GM18526 (cell line): Measurements from ENCODE around the gene MIS18BP1.

ENCODE experiments used
- POLR2A ChIP-seq: IDR thresholded peaks from 3 replicates; pipeline ENCODE4 v1.6.1; 2011; ENCODE audit not compliant: insufficient read length; ENCODE audit errors: extremely low read depth

The MIS18BP1 gene

GRCh38 chr14:45249856-45250575 is 3.0 kb downstream of the MIS18BP1 start:
- no peak for TF ChIP-seq POLR2A

GRCh38 chr14:45247427-45247826 is 5.6 kb downstream of the MIS18BP1 start:
- TF ChIP-seq POLR2A, result no peak

GRCh38 chr14:45246691-45247090 is 6.3 kb downstream of the MIS18BP1 start:
- TF ChIP-seq POLR2A, result no peak

- TF ChIP-seq POLR2A, result no peak
Observed at GRCh38 chr14:45246151-45246550, 6.9 kb downstream of the MIS18BP1 start.

GRCh38 chr14:45242706-45243105 is 10.3 kb downstream of the MIS18BP1 start:
- TF ChIP-seq POLR2A, result no peak

- TF ChIP-seq POLR2A, result no peak
Observed at GRCh38 chr14:45238988-45239387, 14.0 kb downstream of the MIS18BP1 start.

GRCh38 chr14:45227566-45227965 is 25.4 kb downstream of the MIS18BP1 start:
- TF ChIP-seq POLR2A, result no peak

- no peak for TF ChIP-seq POLR2A
Observed at GRCh38 chr14:45222485-45223262, 30.3 kb downstream of the MIS18BP1 start.

- no peak for TF ChIP-seq POLR2A
Observed at GRCh38 chr14:45212231-45212630, 40.8 kb downstream of the MIS18BP1 start.

GRCh38 chr14:45211295-45211694 is 41.7 kb downstream of the MIS18BP1 start:
- TF ChIP-seq POLR2A, result no peak

GRCh38 chr14:45210159-45210558 is 42.8 kb downstream of the MIS18BP1 start:
- no peak for TF ChIP-seq POLR2A

- no peak for TF ChIP-seq POLR2A
Observed at GRCh38 chr14:45204241-45204640, 48.8 kb downstream of the MIS18BP1 start.

GRCh38 chr14:45201905-45202304 is 51.1 kb downstream of the MIS18BP1 start:
- no peak for TF ChIP-seq POLR2A

- no peak for TF ChIP-seq POLR2A
Observed at GRCh38 chr14:45199230-45199629, 53.8 kb downstream of the MIS18BP1 start.

- TF ChIP-seq POLR2A, result no peak
Observed at GRCh38 chr14:45198551-45198950, 54.5 kb downstream of the MIS18BP1 start.

- TF ChIP-seq POLR2A, result no peak
Observed at GRCh38 chr14:45194964-45195363, 58.0 kb downstream of the MIS18BP1 start.
